GM18520 (cell line): ENCODE data around the gene CTNNA3.
"Not testable (repeated sequence)": the region's sequence is repeated elsewhere in the genome, so short reads cannot be mapped to it uniquely, and the experiment has no call there.

Source experiments
- ATAC-seq: cut with Tn5 transposase; IDR thresholded peaks from one replicate; pipeline ENCODE4 v1.9.1; 2021; ENCODE audit not compliant: unreplicated experiment

The CTNNA3 gene

DNA sequence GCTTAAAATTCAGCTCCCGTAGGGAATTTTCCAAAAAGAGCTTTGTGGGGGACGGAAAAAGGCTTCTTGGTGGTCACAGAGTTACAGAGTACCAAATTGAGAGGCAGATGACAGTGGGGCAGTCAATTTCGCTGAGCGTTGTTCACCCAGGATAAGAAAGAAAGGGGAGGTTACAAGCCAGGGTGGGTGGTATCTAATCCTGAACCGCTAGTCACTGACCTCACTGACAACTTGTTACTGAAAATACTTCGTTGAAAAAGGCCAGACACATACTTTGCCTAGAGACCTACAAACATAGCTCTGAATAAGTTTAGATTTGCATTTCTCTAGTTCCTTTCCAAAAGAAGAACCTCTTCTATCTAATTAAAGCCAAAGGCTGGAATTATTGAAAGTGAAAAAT, at the start of gene CTNNA3:
TSS of gene CTNNA3 (minus strand) at position 167 of the 400 bp plus-strand sequence.
- no peak for ATAC-seq

DNA sequence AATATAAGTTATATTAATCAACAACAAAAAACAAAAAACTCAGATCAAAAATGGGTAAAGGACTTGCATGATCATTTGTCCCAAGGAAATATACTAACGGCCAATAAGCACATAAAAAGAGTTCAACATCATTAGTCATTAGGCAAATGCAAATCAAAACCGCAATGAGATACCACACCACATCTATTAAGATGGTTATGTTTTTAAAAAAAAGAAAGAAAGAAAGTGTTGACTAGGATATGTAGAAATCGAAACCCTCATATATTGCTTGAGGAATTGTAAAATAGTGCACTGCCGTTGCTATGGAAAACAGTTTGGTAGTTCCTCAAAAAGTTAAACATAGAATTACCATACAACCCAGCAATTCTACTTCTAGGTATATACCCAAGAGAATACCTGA, 39.4 kb upstream of the CTNNA3 start:
- no peak for ATAC-seq

DNA sequence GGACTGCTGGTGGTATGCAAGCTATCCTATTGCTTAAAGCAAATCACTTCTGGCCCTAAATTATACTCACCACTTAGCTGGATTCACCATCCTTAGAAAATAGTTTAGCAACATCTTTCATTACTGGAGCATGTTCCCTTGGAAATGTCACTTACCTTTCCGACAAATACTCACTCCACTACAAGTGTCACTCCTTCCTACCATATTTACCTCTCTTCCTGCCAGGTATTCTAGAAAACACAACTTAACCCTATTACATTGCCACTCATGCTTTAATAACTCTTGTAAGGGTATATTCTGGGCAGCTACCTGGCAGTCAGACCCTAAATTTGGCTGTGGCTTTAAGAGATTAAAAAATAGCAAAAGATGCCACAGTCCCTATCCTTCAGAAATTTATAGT, 37.5 kb upstream of the CTNNA3 start:
- ATAC-seq, result no peak

DNA sequence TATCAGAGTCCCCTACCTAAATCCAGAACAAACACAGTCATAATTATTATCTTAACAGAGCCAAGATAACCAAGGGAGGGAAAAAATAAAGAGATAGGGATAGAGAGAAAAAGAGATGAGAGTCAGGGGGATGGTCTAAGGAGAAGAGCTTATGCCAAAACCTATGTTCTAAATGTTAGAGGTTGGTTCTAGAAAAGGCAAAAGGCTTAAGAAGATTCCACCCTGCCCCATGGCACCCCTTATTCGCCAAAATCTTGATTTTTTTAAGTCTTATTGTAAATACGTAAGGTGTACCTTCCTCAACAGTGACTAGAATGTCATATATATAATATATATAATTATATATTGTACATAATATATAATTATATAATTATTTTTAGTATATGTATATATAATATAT, 29.6 kb upstream of the CTNNA3 start:
- ATAC-seq, result no peak

DNA sequence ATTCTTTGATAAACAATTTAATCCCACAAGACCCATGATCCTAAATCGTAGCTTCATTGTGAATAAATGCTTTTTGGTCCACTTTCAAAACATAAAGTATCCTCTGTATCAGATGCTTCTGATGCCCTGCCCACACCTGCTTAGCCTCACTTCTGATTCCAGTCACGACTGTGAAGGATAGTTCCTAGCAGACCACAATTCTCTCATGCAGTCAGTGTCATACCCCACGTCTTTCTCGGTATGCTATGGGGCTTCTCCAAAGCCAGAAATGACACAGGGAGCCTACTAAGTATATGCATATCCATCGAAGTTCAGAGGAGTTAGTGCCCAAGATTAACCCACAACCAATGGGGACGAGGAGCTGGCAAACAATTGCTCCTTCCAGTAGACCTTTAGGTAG, 27.6 kb upstream of the CTNNA3 start:
- no peak for ATAC-seq

DNA sequence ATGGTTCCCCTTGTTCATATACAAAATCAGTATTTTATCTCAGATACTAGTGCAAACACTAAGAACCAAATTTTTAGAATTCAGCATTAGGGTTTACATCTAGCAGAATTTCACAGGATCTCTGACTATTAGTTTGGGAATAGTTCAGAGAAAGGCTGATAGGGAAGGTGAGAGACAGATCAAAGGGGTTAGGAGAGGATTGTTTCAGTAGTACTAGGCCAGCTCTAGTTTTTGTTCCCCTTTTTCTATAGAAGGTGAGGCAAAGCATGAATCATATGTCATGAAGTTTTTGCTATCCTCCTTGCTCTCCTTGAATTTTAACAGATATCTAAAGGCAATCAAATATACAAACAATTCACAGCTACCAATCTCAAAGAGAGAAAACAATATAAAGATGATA, 26.1 kb upstream of the CTNNA3 start:
- ATAC-seq, result no peak

DNA sequence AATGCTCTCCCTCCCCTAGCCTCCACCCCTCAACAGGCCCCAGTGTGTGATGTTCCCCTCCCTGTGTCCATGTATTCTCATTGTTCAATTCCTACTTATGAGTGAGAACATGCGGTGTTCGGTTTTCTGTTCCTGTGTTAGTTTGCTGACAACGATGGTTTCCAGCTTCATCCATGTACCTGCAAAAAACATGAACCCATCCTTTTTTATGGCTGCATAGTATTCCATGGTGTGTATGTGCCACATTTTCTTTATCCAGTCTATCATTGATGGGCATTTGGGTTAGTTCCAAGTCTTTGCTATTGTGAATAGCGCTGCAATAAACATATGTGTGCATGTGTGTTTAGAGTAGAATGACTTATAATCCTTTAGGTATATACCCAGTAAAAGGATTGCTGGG, 20.5 kb upstream of the CTNNA3 start:
- not testable (repeated sequence) for ATAC-seq

DNA sequence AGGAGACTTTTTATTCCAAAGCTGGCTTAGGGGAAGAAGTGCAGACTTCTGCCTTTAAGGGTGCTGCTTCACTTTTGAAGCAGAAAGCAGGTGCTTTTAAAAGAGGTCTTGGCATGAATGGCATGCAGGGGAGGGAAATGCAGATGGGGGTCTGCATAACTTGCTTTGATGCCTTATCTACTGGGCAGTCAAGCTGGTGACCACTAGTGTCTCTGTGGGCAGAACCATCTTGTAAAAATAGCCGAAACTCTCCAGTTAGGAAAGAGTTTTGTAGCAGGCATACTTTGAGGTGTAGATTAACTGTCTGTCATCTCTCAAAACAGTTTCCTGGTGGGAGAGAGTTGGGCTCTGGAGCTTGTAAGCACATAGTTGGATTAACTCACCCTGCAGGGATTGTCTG, 9.9 kb upstream of the CTNNA3 start:
- no peak for ATAC-seq

DNA sequence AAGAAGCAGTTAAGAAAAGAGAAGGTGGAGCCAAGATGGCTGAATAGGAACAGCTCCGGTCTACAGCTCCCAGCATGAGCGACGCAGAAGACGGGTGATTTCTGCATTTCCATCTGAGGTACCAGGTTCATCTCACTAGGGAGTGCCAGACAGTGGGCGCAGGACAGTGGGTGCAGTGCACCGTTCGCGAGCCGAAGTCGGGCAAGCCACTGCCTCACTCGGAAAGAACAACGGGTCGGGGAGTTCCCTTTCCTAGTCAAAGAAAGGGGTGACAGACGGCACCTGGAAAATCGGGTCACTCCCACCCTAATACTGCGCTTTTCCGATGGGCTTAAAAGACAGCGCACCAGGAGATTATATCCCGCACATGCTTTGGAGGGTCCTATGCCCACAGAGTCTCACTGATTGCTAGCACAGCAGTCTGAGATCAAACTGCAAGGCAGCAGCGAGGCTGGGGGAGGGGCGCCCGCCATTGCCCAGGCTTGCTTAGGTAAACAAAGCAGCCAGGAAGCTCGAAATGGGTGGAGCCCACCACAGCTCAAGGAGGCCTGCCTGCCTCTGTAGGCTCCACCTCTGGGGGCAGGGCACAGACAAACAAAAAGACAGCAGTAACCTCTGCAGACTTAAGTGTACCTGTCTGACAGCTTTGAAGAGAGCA, 3.7 kb upstream of the CTNNA3 start:
- ATAC-seq, result not testable (repeated sequence)

DNA sequence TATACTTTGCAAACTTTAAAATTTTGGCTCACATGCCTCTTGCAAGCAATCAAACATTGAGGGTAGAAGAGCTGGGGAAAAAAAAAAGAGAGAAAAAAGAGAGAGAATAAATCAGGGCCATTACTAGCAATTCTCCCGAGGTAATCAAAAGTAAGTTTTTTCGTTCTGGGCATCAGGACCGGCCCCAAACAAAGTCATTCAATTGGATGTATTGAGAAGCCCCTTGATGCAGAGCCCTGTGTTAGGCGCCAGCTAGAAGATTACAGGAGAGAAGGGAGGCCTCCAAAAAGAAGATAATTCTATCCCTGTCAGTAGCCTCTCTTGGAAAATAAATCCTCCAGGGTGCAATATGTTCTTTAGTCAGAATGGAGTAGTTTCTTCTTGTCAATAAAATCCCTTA, 2.2 kb upstream of the CTNNA3 start:
- no peak for ATAC-seq

DNA sequence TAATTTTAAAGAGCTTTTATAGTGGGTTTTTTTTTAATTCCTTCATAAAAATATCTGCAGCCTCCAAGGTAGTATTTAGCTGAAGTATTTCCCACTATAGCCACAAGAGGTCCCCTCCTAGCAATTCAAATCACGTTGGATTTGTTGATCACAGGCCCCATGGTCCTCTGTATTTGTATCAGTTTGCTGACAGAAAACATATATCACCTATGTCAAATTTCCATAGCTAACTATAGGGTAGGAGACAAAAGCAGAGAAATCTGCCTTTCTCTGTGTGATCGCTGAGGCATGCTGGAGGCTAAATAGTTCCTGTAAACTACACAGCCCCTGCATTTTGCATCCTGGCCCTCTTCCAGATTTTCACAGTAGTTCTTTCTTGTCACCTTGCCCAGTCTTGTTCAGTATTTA, 1.7 kb upstream of the CTNNA3 start:
- ATAC-seq, result peak; percentile 76

DNA sequence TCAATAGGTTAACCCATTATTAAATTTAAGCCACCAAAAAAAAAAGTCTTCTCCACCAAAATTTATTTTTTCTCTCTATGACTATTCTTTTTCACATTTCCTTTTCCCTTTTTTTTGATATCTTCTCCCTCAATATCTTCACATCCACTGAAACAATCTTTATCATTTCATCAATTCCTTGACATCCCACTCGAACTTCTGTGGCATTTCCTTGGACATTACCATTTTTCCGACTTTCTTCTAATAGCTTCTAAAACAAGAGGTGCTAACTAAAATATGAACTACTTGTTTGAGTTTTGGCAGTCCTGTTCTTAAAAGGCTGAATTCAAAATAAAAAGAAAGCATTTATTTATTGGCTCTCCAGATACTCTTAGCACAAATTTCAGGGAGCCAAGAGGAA, 684 bp upstream of the CTNNA3 start:
- ATAC-seq, result no peak

DNA sequence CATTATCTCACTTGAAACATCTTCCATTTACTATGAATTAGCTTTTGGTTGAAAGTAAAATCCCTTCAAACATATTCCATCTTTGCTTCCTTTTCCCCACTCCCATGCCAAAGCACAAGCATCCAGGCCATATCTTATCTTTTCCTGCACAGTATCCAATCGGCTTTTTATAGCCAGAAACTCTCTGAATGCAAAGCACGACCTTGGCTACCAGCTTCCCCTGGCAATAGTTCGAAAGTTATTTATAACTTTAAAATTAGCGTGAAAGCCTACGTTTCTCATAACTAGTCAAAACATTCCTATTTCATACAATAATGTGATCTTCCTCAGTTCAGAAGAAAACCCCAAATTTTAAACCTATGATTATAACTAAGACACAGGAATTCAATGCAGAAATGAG, 440 bp downstream of the CTNNA3 start:
- no peak for ATAC-seq

DNA sequence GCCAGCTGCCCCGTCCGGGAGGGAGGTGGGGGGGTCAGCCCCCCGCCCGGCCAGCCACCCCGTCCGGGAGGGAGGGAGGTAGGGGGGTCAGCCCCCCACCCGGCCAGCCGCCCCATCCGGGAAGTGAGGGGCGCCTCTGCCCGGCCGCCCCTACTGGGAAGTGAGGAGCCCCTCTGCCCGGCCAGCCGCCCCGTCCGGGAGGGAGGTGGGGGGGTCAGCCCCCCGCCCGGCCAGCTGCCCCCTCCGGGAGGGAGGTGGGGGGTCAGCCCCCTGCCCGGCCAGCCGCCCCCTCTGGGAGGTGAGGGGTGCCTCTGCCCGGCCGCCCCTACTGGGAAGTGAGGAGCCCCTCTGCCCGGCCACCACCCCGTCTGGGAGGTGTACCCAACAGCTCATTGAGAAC, 4.1 kb downstream of the CTNNA3 start:
- ATAC-seq, result not testable (repeated sequence)

DNA sequence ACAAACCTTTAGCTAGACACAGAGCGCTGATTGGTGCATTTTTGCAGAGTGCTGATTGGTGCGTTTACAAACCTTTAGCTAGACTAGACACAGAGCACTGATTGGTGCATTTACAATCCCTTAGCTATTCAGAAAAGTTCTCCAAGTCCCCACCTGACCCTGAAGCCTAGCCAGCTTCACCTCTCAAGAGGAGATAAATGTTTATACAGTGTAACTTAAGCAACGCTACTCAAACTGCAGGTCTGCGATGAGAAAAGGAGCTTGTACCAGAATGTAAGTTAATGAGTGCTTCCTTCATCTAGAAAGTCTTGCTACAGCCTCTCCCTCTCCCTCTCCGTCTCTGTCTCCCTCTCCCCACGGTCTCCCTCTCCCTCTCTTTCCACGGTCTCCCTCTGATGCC, 5.5 kb downstream of the CTNNA3 start:
- ATAC-seq, result not testable (repeated sequence)

DNA sequence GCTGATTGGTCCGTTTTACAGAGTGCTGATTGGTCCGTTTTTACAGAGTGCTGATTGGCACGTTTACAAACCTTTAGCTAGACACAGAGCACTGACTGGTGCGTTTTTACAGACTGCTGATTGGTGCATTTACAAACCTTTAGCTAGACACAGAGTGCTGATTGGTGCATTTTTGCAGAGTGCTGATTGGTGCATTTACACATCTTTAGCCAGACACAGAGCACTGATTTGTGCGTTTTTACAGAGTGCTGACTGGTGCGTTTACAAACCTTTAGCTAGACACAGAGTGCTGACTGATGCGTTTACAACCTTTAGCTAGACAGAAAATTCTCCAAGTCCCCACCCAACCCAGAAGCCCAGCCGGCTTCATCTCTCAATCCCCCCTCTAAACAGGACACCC, 11.9 kb downstream of the CTNNA3 start:
- ATAC-seq, result not testable (repeated sequence)

DNA sequence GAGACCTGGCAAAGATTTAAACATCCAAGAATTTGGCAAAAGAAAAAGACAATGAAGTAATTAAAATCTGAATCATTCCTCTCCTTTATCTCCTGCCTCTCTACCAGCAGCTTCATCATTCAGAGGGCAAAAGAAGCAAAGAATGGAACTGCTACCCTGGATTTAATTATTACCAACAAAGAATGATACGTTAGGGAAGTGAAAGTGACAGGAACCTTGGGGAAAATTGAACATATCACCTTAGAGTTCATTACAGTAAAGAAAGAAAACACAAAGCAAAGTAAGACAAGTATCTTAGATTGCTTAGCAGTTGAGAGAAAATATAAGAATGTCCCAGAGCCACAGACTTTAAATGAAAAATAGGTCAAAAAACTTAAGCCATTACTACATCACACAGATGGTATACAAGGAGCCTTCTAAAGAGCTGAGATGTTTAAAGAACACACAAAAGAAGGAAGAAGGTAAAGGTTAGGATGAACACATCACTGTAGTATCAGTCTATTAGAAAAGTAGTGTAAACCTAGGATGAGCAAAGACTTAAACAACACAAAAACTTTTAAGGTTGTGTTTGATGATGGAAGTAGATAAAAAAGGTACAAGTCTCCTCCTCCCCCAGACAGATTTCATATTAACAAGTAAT, 17.5 kb downstream of the CTNNA3 start:
- ATAC-seq, result no peak

DNA sequence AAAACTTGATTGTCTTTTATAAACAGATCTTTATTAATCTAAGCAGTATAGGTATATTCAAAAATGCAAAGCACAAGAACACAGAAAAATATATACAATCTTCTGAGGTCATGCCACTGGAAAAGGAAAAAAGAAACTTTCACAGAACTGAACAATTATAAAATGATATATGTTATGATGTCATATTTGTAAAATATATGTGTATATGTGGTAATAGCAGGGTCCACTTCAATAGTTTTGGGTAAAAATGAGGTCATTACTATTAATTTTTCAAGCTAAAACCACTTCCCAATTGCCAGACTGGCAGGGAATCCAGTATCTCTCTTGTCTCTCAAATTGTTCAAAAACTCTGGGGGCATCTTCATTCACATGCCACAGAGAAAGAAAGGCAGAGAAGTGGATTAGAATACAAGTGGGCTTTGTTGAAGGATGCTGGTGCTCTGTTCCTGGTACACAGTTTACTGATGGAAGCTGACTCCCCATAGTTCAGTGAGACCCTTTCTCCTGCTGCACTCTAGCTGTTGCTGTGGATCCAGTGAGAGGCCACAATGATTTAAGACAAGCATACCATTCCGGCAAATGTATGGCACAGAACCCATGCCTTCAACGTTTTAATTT, 19.7 kb downstream of the CTNNA3 start:
- ATAC-seq, result no peak

DNA sequence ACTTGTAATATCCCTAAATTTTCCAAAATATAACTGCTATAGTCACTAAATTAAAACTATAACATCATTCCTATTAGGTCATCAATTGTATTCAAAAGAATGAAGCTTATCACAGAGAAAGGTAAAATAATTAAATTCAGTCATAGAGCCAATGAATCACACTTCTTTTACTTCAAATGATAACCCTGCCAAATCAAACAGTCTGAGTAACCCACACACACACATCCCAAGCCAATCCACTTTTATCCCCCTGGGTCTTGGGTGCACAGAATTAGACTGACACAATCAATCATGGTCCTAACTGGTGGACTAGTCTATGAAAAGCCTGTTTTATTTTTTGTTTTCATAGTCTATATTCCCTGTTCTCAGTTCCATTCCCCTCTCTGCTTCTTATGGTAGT, 25.6 kb downstream of the CTNNA3 start:
- ATAC-seq, result no peak

DNA sequence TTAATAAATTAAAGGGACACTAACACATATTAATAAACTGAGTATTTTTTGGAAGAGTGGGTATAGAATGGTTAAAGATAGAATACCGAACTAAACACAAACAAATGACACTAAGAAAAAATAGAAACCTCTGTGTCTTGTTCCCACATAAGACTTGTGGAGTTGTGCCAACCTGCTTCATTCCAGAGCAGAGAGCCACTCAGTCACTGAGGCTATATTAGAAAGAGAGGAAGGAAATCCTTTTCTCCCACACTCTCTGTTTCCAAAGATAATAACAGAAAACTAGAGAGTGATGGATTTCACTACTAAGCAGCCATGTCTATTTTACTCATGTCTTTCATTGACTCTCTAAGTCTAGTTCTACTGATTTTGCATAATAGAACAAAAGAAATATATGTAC, 26.0 kb downstream of the CTNNA3 start:
- no peak for ATAC-seq

DNA sequence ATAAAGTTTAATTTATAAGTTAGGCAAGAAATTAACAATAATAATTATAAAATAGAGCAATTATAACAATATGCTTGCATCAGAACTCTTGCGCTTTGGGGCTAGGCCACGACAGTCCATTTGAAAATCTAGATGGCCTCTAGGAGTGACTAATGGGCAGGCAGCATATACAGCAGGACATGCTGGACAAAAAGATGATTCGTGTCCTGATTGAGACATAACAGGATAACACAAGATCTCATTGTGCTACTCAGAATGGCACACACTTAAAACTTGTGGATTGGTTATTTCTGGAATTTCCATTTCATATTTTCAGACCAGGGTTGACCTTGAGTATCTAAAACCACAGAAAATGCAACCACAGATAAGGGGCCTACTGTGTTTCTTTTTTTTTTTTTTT, 27.5 kb downstream of the CTNNA3 start:
- ATAC-seq, result no peak

DNA sequence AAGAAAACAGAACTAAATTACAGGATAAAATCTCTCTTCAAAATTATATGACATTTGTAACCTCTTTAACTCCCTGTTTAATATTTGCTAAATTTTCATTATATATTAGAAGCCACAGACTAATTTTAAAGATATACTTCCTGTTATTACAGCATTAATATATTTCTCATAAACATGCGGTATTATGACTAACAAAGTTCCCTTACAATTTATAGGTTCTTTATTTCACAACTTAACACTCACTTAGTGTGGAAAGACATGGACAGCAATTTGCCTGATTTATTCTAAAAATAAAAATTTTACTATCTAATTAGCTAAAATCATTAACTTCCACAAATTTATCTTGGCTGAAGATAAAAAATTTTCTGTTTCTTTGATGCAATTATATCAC, 29.0 kb downstream of the CTNNA3 start:
- ATAC-seq, result no peak
